Right atrium auricular region (tissue), 2 donors: Measurements from ENCODE around the gene TNS3. TPM values are rescaled to one million over a fixed set of nuclear protein-coding genes. Genes with fewer than 3 reads are reported as not detected.

Experiments
- DNase-seq: peaks from one replicate; pipeline ENCODE4 v3.0.0-alpha.2; 2019; ENCODE audit warnings: low spot score
- H3K27ac ChIP-seq, 2 donors: fragments of 200-600 bp; sonication (generic); 1 replicate in 1 of 2; 2 replicates in 1 of 2; pipeline ENCODE4 v1.5.1; 2016 to 2019
- H3K27me3 ChIP-seq, 2 donors: fragments of 200-600 bp; sonication (generic); one replicate each; pipeline versions ENCODE4 v1.5.1 to v1.6.0; 2017 to 2019
- H3K36me3 ChIP-seq: fragments of 200-600 bp; sonication (generic); one replicate; pipeline ENCODE4 v1.5.1; 2016
- H3K4me1 ChIP-seq, 2 donors: fragments of 200-600 bp; sonication (generic); one replicate each; pipeline versions ENCODE4 v1.5.1 to v1.6.0; 2017 to 2019
- H3K4me3 ChIP-seq, 2 donors: fragments of 200-600 bp; sonication (generic); 1 replicate in 1 of 2; 2 replicates in 1 of 2; pipeline ENCODE4 v1.5.1; 2017 to 2019; ENCODE audit warnings: mild to moderate bottlenecking in 1 of 2, moderate library complexity in 1 of 2
- H3K9me3 ChIP-seq, 2 donors: fragments of 200-600 bp; sonication (generic); one replicate each; pipeline ENCODE4 v1.5.1; 2019
- CTCF ChIP-seq, 2 donors: fragments of 200-600 bp; sonication (generic); IDR thresholded peaks; one replicate each; pipeline ENCODE4 v1.5.1; 2019; ENCODE audit warnings: antibody characterized with exemption in 2 of 2
- total RNA-seq, 2 donors: library from RNA; depleted of rRNA; stranded (reverse); fragments of >200 nt; gene quantifications; one replicate each; pipeline ENCODE4 v1.1.0, GENCODE V29; 2016

The TNS3 gene
- total RNA-seq, 2 donors from 2014 or later, result 39.7 to 44.4 TPM

GRCh38 chr7:47330026-47330425 lies 251.9 kb downstream of the TNS3 start:
- TF ChIP-seq CTCF (IDR thresholded peaks at IDR 0.05), result no peak
- peak overlapping the region; percentile 91 to 96 for H3K27ac ChIP-seq
- no peaks in the 10 kb centered on the region for H3K27me3 ChIP-seq
- no peaks in the 10 kb centered on the region for H3K36me3 ChIP-seq
- H3K4me3 ChIP-seq, result no peak overlapping the region
- peak; percentile 44 for DNase-seq
- H3K4me1 ChIP-seq, result peaks cover 0 to 81% of the 10 kb centered on the region in 2 donors
- no peaks in the 10 kb centered on the region for H3K9me3 ChIP-seq

GRCh38 chr7:47329320-47329926 lies 252.5 kb downstream of the TNS3 start:
- H3K9me3 ChIP-seq, result no peaks in the 10 kb centered on the region
- no peak overlapping the region for H3K4me3 ChIP-seq
- peaks cover 0 to 79% of the 10 kb centered on the region in 2 donors for H3K4me1 ChIP-seq
- DNase-seq, result peak; percentile 57
- H3K36me3 ChIP-seq, result no peaks in the 10 kb centered on the region
- no peaks in the 10 kb centered on the region for H3K27me3 ChIP-seq
- no peak for TF ChIP-seq CTCF (IDR thresholded peaks at IDR 0.05)
- H3K27ac ChIP-seq, result peak overlapping the region; percentile 91 to 96

- Histone ChIP-seq H3K27ac (peak overlapping the region; percentile 91 to 96), H3K36me3 (no peaks in the 10 kb centered on the region), H3K27me3 (no peaks in the 10 kb centered on the region), H3K9me3 (no peaks in the 10 kb centered on the region), H3K4me3 (peak overlapping the region; percentile 39 to 45), H3K4me1 (peaks cover 0 to 79% of the 10 kb centered on the region in 2 donors)
- DNase-seq, result no peak
- no peak for TF ChIP-seq CTCF (IDR thresholded peaks at IDR 0.05)
Observed at GRCh38 chr7:47328392-47329319, 253.3 kb downstream of the TNS3 start.

GRCh38 chr7:47327698-47328391 lies 254.1 kb downstream of the TNS3 start:
- peak; percentile 87 for DNase-seq
- H3K27ac ChIP-seq, result peak overlapping the region; percentile 91 to 96
- H3K9me3 ChIP-seq, result no peaks in the 10 kb centered on the region
- no peak for TF ChIP-seq CTCF (IDR thresholded peaks at IDR 0.05)
- no peaks in the 10 kb centered on the region for H3K27me3 ChIP-seq
- H3K36me3 ChIP-seq, result no peaks in the 10 kb centered on the region
- H3K4me1 ChIP-seq, result peaks cover 0 to 72% of the 10 kb centered on the region in 2 donors
- peak overlapping the region; percentile 39 to 45 for H3K4me3 ChIP-seq

GRCh38 chr7:47327346-47327697 lies 254.6 kb downstream of the TNS3 start:
- DNase-seq, result no peak
- Histone ChIP-seq H3K27ac (peak overlapping the region; percentile 91 to 96), H3K27me3 (no peaks in the 10 kb centered on the region), H3K9me3 (no peaks in the 10 kb centered on the region), H3K4me1 (peaks cover 0 to 67% of the 10 kb centered on the region in 2 donors), H3K4me3 (peak overlapping the region; percentile 39 to 45), H3K36me3 (no peaks in the 10 kb centered on the region)
- TF ChIP-seq CTCF (IDR thresholded peaks at IDR 0.05), result no peak
